Upper lobe of left lung (tissue), 4 donors: Measurements from ENCODE around the gene GSTM4.

ENCODE experiments used
- CTCF ChIP-seq, 6 experiments: fragments of 450-650 bp in 4 of 6; fragments of 200-600 bp in 2 of 6; sonication (generic) in 2 of 6; IDR thresholded peaks; one replicate each; pipeline ENCODE4 v1.5.1; 2016 to 2019; ENCODE audit warnings: antibody characterized with exemption in 6 of 6
- POLR2AphosphoS5 ChIP-seq, 2 donors: sonication (generic); formaldehyde crosslinking; IDR thresholded peaks; one replicate each; pipeline ENCODE4 v1.5.1; 2017; ENCODE audit warnings: antibody characterized with exemption in 2 of 2

DNA sequence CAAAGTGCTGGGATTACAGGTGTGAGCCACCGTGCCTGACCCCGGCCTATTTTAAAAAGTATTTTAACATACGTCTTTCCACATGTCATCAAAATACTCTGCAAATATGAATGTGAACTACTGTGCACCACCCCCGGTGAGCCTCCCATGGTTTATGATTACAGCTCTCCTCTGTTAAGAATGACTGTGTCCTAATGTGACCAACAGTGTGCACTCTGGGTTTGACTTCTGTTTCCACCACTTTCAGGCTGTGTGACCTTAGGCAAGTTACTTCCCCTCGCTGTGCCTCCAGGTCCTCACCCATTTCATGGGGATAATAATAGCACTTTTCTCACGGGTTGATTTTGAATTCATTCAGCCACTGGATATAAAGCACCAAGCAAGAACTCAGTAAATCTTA is 21.6 kb upstream of the GSTM4 start:
- TF ChIP-seq CTCF (IDR thresholded peaks at IDR 0.05) = no peak
- no peak for TF ChIP-seq POLR2AphosphoS5 (IDR thresholded peaks at IDR 0.05)
